CD14-positive monocyte (primary cell): ENCODE data around the gene GRK6. TPM values are rescaled to one million over a fixed set of nuclear protein-coding genes. Genes with fewer than 3 reads are reported as not detected.

Source experiments
- DNase-seq, 3 donors: peaks; one replicate each; pipeline ENCODE4 v3.0.0-alpha.2; 2011 to 2022
- H2AFZ ChIP-seq: 2 replicates; pipeline ENCODE4 v1.6.0; 2012; ENCODE audit warnings: mild to moderate bottlenecking, low read depth, low read length, inconsistent platforms; ENCODE audit not compliant: insufficient read depth, poor library complexity, severe bottlenecking
- H3K27ac ChIP-seq, 2 donors: 1 replicate in 1 of 2; 2 replicates in 1 of 2; pipeline ENCODE4 v1.5.1; 2012 to 2013; ENCODE audit warnings: low read length in 2 of 2, control low read depth in 1 of 2, inconsistent platforms in 1 of 2, low read depth in 1 of 2, mild to moderate bottlenecking in 1 of 2
- H3K27me3 ChIP-seq, 2 donors: one replicate each; pipeline versions ENCODE4 v1.6.0 to v1.6.1; 2011 to 2013; ENCODE audit warnings: low read length in 2 of 2; ENCODE audit not compliant: control insufficient read depth in 2 of 2, insufficient read depth in 2 of 2
- H3K36me3 ChIP-seq, 2 donors: replicated peaks in 1 of 2; 1 replicate in 1 of 2; 2 replicates in 1 of 2; pipeline versions ENCODE4 v1.5.1 to v1.6.1; 2012 to 2013; ENCODE audit warnings: low read length in 2 of 2, control low read depth in 1 of 2, inconsistent platforms in 1 of 2, mild to moderate bottlenecking in 1 of 2; ENCODE audit not compliant: insufficient read depth in 2 of 2, control insufficient read depth in 1 of 2
- H3K4me1 ChIP-seq, 2 donors: 1 replicate in 1 of 2; 2 replicates in 1 of 2; pipeline versions ENCODE4 v1.5.1 to v1.6.1; 2012 to 2013; ENCODE audit warnings: low read length in 2 of 2, control low read depth in 1 of 2, inconsistent platforms in 1 of 2, mild to moderate bottlenecking in 1 of 2, moderate library complexity in 1 of 2; ENCODE audit not compliant: insufficient read depth in 2 of 2, control insufficient read depth in 1 of 2
- H3K4me2 ChIP-seq: replicated peaks from 2 replicates; pipeline ENCODE3; 2012; ENCODE audit warnings: low read length, moderate library complexity, mild to moderate bottlenecking; ENCODE audit not compliant: poor library complexity, severe bottlenecking; ENCODE audit errors: extremely low read depth
- H3K4me3 ChIP-seq, 3 experiments: fragments of 200-600 bp in 1 of 3; sonication (generic) in 1 of 3; replicated peaks in 1 of 3; 1 replicate in 2 of 3; 2 replicates in 1 of 3; pipeline ENCODE4 v1.5.1; 2011 to 2013; ENCODE audit warnings: low read length in 3 of 3, mild to moderate bottlenecking in 3 of 3, control low read depth in 2 of 3, low read depth in 2 of 3, inconsistent platforms in 1 of 3, moderate library complexity in 1 of 3
- H3K79me2 ChIP-seq: 2 replicates; pipeline ENCODE4 v1.6.0; 2012; ENCODE audit warnings: mild to moderate bottlenecking, control low read depth, inconsistent platforms, low read length, moderate library complexity; ENCODE audit not compliant: insufficient read depth
- H3K9ac ChIP-seq: 2 replicates; pipeline ENCODE4 v1.6.0; 2017; ENCODE audit warnings: low read length, mild to moderate bottlenecking; ENCODE audit not compliant: insufficient read depth, poor library complexity, severe bottlenecking
- H3K9me3 ChIP-seq, 2 donors: replicated peaks in 1 of 2; 1 replicate in 1 of 2; 2 replicates in 1 of 2; pipeline versions ENCODE4 v1.5.1 to v1.6.1; 2012 to 2013; ENCODE audit warnings: low read length in 2 of 2, control low read depth in 1 of 2; ENCODE audit not compliant: control insufficient read depth in 1 of 2, insufficient read depth in 1 of 2
- H4K20me1 ChIP-seq: 2 replicates; pipeline ENCODE4 v1.6.0; 2012; ENCODE audit warnings: mild to moderate bottlenecking, low read length, control low read depth, moderate library complexity; ENCODE audit not compliant: insufficient read depth
- H3K27ac Mint-ChIP-seq, 7 donors: one replicate each; pipeline ENCODE4 v1.8.0; 2020; ENCODE audit warnings: mild to moderate bottlenecking in 7 of 7, mixed read lengths in 7 of 7, moderate library complexity in 6 of 7, inconsistent platforms in 2 of 7
- H3K27me3 Mint-ChIP-seq, 3 donors: one replicate each; pipeline ENCODE4 v1.8.0; 2021 to 2022; ENCODE audit warnings: low read depth in 3 of 3, mild to moderate bottlenecking in 3 of 3, mixed read lengths in 3 of 3, moderate library complexity in 3 of 3, inconsistent platforms in 1 of 3
- H3K36me3 Mint-ChIP-seq, 2 donors: one replicate each; pipeline ENCODE4 v1.8.0; 2020; ENCODE audit warnings: mixed read lengths in 2 of 2, inconsistent platforms in 1 of 2, mild to moderate bottlenecking in 1 of 2
- H3K4me1 Mint-ChIP-seq: one replicate; pipeline ENCODE4 v1.8.0; 2020; ENCODE audit warnings: mild to moderate bottlenecking, mixed read lengths
- H3K4me3 Mint-ChIP-seq, 2 donors: one replicate each; pipeline ENCODE4 v1.8.0; 2020; ENCODE audit warnings: mild to moderate bottlenecking in 2 of 2, mixed read lengths in 2 of 2, moderate library complexity in 1 of 2
- H3K9me3 Mint-ChIP-seq, 7 donors: one replicate each; pipeline ENCODE4 v1.8.0; 2020 to 2022; ENCODE audit warnings: mixed read lengths in 7 of 7, mild to moderate bottlenecking in 6 of 7, moderate library complexity in 6 of 7, inconsistent platforms in 2 of 7
- CTCF ChIP-seq: fragments of 200-600 bp; IDR thresholded peaks from one replicate; pipeline ENCODE4 v1.8.0; 2022; ENCODE audit warnings: antibody characterized with exemption, mild to moderate bottlenecking
- whole genome bisulfite sequencing: methylation state at CpG from one replicate; pipeline ENCODE4 v1.1.5; 2013; ENCODE audit warnings: missing lambda C conversion rate; ENCODE audit not compliant: insufficient coverage; 5-methylcytosine and 5-hydroxymethylcytosine counted together
- intact Hi-C, 2 donors: fragments of 100-400 bp; cut with micrococcal nuclease; formaldehyde crosslinking; loops; one replicate each; pipeline versions ENCODE4 v1.15.0 to v1.15.1; 2023
- polyA plus RNA-seq, 3 donors: library from polyadenylated mRNA; depleted of rRNA in 1 of 3; unstranded in 2 of 3; stranded (reverse) in 1 of 3; fragments of 300-500 nt in 2 of 3; fragments of >200 nt in 1 of 3; fragmentation: Illumina TruSeq in 2 of 3; gene quantifications; 1 replicate in 2 of 3; 2 replicates in 1 of 3; pipeline ENCODE4 v1.2.3, GENCODE V29; 2012 to 2021

The GRK6 gene
- polyA plus RNA-seq, 3 donors: 41.6 to 101 (median 63.4) TPM

- no peak overlapping the region for H3K4me2 ChIP-seq
- peaks cover 2 to 21% (median 17%) of the 10 kb centered on the region in 3 donors for H3K27me3 Mint-ChIP-seq
These were observed 32.9 kb downstream of the GRK6 start for GRCh38 chr5:177459357-177459756.

GRCh38 chr5:177459819-177460628 is 33.5 kb downstream of the GRK6 start:
- Mint-ChIP-seq H3K27ac (peak overlapping the region in 1 of 7 donors; percentile 69), H3K27me3 (peaks cover 2 to 21% (median 16%) of the 10 kb centered on the region in 3 donors), H3K4me3 (no peak overlapping the region), H3K9me3 (peaks cover 0 to 6% (median 0%) of the 10 kb centered on the region in 7 donors), H3K36me3 (peaks cover 2 to 4% of the 10 kb centered on the region in 2 donors), H3K4me1 (peaks cover 37% of the 10 kb centered on the region)
- Histone ChIP-seq H3K4me1 (peaks cover 45 to 50% of the 10 kb centered on the region in 2 donors), H3K27me3 (no peaks in the 10 kb centered on the region), H3K4me2 (no peak overlapping the region), H4K20me1 (peaks cover 9% of the 10 kb centered on the region), H3K4me3 (no peak overlapping the region), H3K9ac (no peak overlapping the region), H3K36me3 (no peaks in the 10 kb centered on the region), H3K27ac (no peak overlapping the region), H3K9me3 (no peaks in the 10 kb centered on the region), H3K79me2 (no peaks in the 10 kb centered on the region), H2AFZ (no peak overlapping the region)
- WGBS: 97% methylated on average over 25 of the region's 28 CpGs
- DNase-seq: no peak
- intact Hi-C loops: loop anchor here (5.0 kb wide), 2 partner anchors 37 to 153 kb away; partner anchors contain the start of gene PDLIM7 (in 1 of the 2)
- TF ChIP-seq CTCF: no peak

More at GRCh38 chr5:177459357-177459756, 32.9 kb downstream of the GRK6 start:
- DNase-seq: no peak
- Mint-ChIP-seq H3K27ac (no peak overlapping the region), H3K4me3 (no peak overlapping the region), H3K4me1 (peaks cover 37% of the 10 kb centered on the region), H3K36me3 (peaks cover 2 to 4% of the 10 kb centered on the region in 2 donors), H3K9me3 (peaks cover 0 to 6% (median 0%) of the 10 kb centered on the region in 7 donors)
- Histone ChIP-seq H3K4me1 (peaks cover 48 to 57% of the 10 kb centered on the region in 2 donors), H4K20me1 (peaks cover 9% of the 10 kb centered on the region), H2AFZ (no peak overlapping the region), H3K4me3 (no peak overlapping the region), H3K27me3 (no peaks in the 10 kb centered on the region), H3K9me3 (no peaks in the 10 kb centered on the region), H3K9ac (no peak overlapping the region), H3K79me2 (no peaks in the 10 kb centered on the region), H3K27ac (no peak overlapping the region), H3K36me3 (no peaks in the 10 kb centered on the region)
- no peak for TF ChIP-seq CTCF
- WGBS: 90% methylated on average over 4 of the region's 11 CpGs
- intact Hi-C loops: loop anchor here (5.0 kb wide), 2 partner anchors 38 to 152 kb away; partner anchors contain the start of gene PDLIM7 (in 1 of the 2)
